ENCODE measurements around the gene CYP24A1. TPM values are rescaled to one million over a fixed set of nuclear protein-coding genes. Genes with fewer than 3 reads are reported as not detected.

Gene CYP24A1
- total RNA-seq, 1 experiment from 2014 or later = 0.28 TPM

- Mint-ChIP-seq H3K4me3 (ENCODE audit: unreplicated experiment) (no peak overlapping the region), H3K36me3 (ENCODE audit: insufficient read depth, unreplicated experiment) (no peaks in the 10 kb centered on the region), H3K27me3 (ENCODE audit: insufficient read depth, unreplicated experiment) (no peaks in the 10 kb centered on the region), H3K9me3 (ENCODE audit: unreplicated experiment) (no peaks in the 10 kb centered on the region), H3K27ac (ENCODE audit: low read depth, unreplicated experiment) (no peak overlapping the region), H3K4me1 (ENCODE audit: insufficient read depth, unreplicated experiment) (peaks cover 29% of the 10 kb centered on the region)
- intact Hi-C loops (cut with micrococcal nuclease) = no loop called here
- ChIA-PET CTCF (interaction anchor here (0.6 to 24.1 kb wide), 5 partner anchors 12 to 192 kb away, joined by 3 to 1436 read pairs (median 5); partner anchors contain the start of gene PFDN4), POLR2A (interaction anchor here (0.6 to 5.8 kb wide), 3 partner anchors 18 to 1546 kb away, joined by 3 to 73 read pairs (median 5); no protein-coding TSS in a partner anchor)
- no peak for TF ChIP-seq CTCF (IDR thresholded peaks at IDR 0.05; ENCODE audit: unreplicated experiment)
- DNase-seq (ENCODE audit: unreplicated experiment) = no peak
- BruUV-seq (replicated peaks) = no TSS peak
Measured at GRCh38 chr20:54108326-54108642, 65.5 kb downstream of the CYP24A1 start.

GRCh38 chr20:54107600-54108325 is 66.0 kb downstream of the CYP24A1 start:
- no peaks in the 10 kb centered on the region for H3K36me3 Mint-ChIP-seq (ENCODE audit: insufficient read depth, unreplicated experiment)
- no TSS peak for BruUV-seq (replicated peaks)
- ChIA-PET POLR2A (interaction anchor here (0.6 to 5.8 kb wide), 10 partner anchors 11 to 1547 kb away, joined by 3 to 73 read pairs (median 9); no protein-coding TSS in a partner anchor), CTCF (interaction anchor here (5.4 to 24.1 kb wide), 3 partner anchors 12 to 91 kb away, joined by 66 to 1436 read pairs (median 125); partner anchors contain the start of gene PFDN4)
- no peaks in the 10 kb centered on the region for H3K9me3 Mint-ChIP-seq (ENCODE audit: unreplicated experiment)
- H3K4me3 Mint-ChIP-seq (ENCODE audit: unreplicated experiment) = no peak overlapping the region
- no peak for DNase-seq (ENCODE audit: unreplicated experiment)
- no peak for TF ChIP-seq CTCF (IDR thresholded peaks at IDR 0.05; ENCODE audit: unreplicated experiment)
- intact Hi-C loops (cut with micrococcal nuclease) = no loop called here
- H3K4me1 Mint-ChIP-seq (ENCODE audit: insufficient read depth, unreplicated experiment) = peaks cover 29% of the 10 kb centered on the region
- no peaks in the 10 kb centered on the region for H3K27me3 Mint-ChIP-seq (ENCODE audit: insufficient read depth, unreplicated experiment)
- no peak overlapping the region for H3K27ac Mint-ChIP-seq (ENCODE audit: low read depth, unreplicated experiment)

- intact Hi-C loops (cut with micrococcal nuclease) = no loop called here
- no peaks in the 10 kb centered on the region for H3K27me3 Mint-ChIP-seq (ENCODE audit: insufficient read depth, unreplicated experiment)
- peaks cover 25% of the 10 kb centered on the region for H3K4me1 Mint-ChIP-seq (ENCODE audit: insufficient read depth, unreplicated experiment)
- POLR2A ChIA-PET = interaction anchor here (0.6 to 5.8 kb wide), 18 partner anchors 8 to 512 kb away, joined by 3 to 73 read pairs (median 6); partner anchors contain the start of gene PFDN4
- no peaks in the 10 kb centered on the region for H3K9me3 Mint-ChIP-seq (ENCODE audit: unreplicated experiment)
- no TSS peak for BruUV-seq (replicated peaks)
- CTCF ChIA-PET = interaction anchor here (0.7 to 24.1 kb wide), 11 partner anchors 13 to 537 kb away, joined by 3 to 1436 read pairs (median 7); partner anchors contain the start of gene PFDN4
- H3K4me3 Mint-ChIP-seq (ENCODE audit: unreplicated experiment) = no peak overlapping the region
- no peak for TF ChIP-seq CTCF (IDR thresholded peaks at IDR 0.05; ENCODE audit: unreplicated experiment)
- H3K27ac Mint-ChIP-seq (ENCODE audit: low read depth, unreplicated experiment) = no peak overlapping the region
- H3K36me3 Mint-ChIP-seq (ENCODE audit: insufficient read depth, unreplicated experiment) = no peaks in the 10 kb centered on the region
- no peak for DNase-seq (ENCODE audit: unreplicated experiment)
Measured at GRCh38 chr20:54107181-54107580, 66.6 kb downstream of the CYP24A1 start.

- H3K27ac Mint-ChIP-seq (ENCODE audit: low read depth, unreplicated experiment) = peak overlapping the region; percentile 71
- POLR2A ChIA-PET = interaction anchor here (0.7 to 5.8 kb wide), 20 partner anchors 9 to 512 kb away, joined by 3 to 73 read pairs (median 10); partner anchors contain the start of genes PFDN4 and ZNF217
- no peak overlapping the region for H3K4me3 Mint-ChIP-seq (ENCODE audit: unreplicated experiment)
Measured at GRCh38 chr20:54106162-54106561, 67.6 kb downstream of the CYP24A1 start.

More at GRCh38 chr20:54106162-54106561, 67.6 kb downstream of the CYP24A1 start:
- Mint-ChIP-seq H3K4me1 (ENCODE audit: insufficient read depth, unreplicated experiment) (peaks cover 21% of the 10 kb centered on the region), H3K27me3 (ENCODE audit: insufficient read depth, unreplicated experiment) (no peaks in the 10 kb centered on the region), H3K36me3 (ENCODE audit: insufficient read depth, unreplicated experiment) (no peaks in the 10 kb centered on the region), H3K9me3 (ENCODE audit: unreplicated experiment) (no peaks in the 10 kb centered on the region)
- DNase-seq (ENCODE audit: unreplicated experiment) = no peak
- CTCF ChIA-PET = interaction anchor here (0.6 to 24.1 kb wide), 19 partner anchors 9 to 540 kb away, joined by 3 to 1436 read pairs (median 5); partner anchors contain the start of gene PFDN4
- intact Hi-C loops (cut with micrococcal nuclease) = no loop called here
- TF ChIP-seq CTCF (IDR thresholded peaks at IDR 0.05; ENCODE audit: unreplicated experiment) = no peak
- no TSS peak for BruUV-seq (replicated peaks)
